Fibroblast of villous mesenchyme (primary cell): Measurements from ENCODE around the gene SHANK3. TPM values are rescaled to one million over a fixed set of nuclear protein-coding genes. Genes with fewer than 3 reads are reported as not detected.

Source experiments
- DNase-seq: peaks from one replicate; pipeline ENCODE4 v3.0.0-alpha.2; 2010; ENCODE audit warnings: low read depth
- H3K4me3 ChIP-seq: 2 replicates; pipeline ENCODE4 v1.5.1; 2011; ENCODE audit warnings: low read depth, mild to moderate bottlenecking, low read length
- CTCF ChIP-seq: IDR thresholded peaks from 2 replicates; pipeline ENCODE4 v1.5.1; 2012; ENCODE audit warnings: low read depth, mild to moderate bottlenecking, low read length; ENCODE audit not compliant: insufficient read depth
- total RNA-seq: library from RNA; depleted of rRNA; stranded (reverse); fragments of >200 nt; gene quantifications from 2 replicates; pipeline ENCODE4 v1.2.3, GENCODE V29; 2012

SHANK3 gene
- total RNA-seq, 1 donor = 0.86 TPM

DNA sequence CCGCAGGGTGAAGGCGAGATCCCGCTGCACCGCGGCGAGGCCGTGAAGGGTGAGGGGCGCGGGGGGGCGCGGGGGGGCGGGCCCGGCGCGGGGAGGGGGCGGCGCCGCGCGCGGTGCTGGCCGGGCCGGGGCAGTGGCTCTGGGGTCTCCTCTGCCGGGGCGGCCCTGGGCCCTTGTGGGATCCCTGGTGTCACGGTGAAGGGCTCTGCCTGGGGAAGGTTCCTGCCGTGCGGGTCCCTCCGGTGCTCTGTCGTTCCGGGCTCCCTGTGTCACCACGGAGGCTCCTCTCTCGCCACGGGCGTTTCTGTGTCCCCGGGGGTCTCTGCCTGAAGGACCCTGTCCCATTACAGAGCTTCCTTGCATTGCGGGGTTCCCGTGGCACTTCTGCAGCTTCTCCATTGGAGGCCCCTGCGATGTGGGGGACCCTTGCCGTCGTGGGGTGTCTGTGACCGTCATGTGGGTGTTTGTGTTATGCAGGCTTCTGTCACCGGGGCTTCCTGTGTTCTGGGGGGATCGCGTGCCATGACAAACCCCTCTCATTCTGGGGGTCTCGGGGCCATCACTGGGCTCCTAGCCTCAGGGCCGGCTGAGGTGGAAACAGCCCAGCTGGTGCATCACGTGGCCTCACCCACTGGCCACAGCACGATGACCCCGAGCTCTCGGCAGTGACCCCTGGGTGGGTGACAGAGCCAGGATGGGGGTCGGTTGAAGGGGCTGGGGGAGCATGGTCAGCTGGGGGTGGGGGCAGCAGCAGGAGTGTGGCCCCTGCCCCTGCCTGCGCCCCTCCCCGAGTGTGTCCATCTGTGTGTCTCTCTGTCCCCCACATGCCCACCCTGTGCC is 25.3 kb downstream of the SHANK3 start:
- peak overlapping the region; percentile 60 for H3K4me3 ChIP-seq
- no peak for DNase-seq
- no peak for TF ChIP-seq CTCF

- no peak overlapping the region for H3K4me3 ChIP-seq
- DNase-seq = no peak
- TF ChIP-seq CTCF = no peak
Measured at GRCh38 chr22:50698546-50698945, 25.9 kb downstream of the SHANK3 start.

DNA sequence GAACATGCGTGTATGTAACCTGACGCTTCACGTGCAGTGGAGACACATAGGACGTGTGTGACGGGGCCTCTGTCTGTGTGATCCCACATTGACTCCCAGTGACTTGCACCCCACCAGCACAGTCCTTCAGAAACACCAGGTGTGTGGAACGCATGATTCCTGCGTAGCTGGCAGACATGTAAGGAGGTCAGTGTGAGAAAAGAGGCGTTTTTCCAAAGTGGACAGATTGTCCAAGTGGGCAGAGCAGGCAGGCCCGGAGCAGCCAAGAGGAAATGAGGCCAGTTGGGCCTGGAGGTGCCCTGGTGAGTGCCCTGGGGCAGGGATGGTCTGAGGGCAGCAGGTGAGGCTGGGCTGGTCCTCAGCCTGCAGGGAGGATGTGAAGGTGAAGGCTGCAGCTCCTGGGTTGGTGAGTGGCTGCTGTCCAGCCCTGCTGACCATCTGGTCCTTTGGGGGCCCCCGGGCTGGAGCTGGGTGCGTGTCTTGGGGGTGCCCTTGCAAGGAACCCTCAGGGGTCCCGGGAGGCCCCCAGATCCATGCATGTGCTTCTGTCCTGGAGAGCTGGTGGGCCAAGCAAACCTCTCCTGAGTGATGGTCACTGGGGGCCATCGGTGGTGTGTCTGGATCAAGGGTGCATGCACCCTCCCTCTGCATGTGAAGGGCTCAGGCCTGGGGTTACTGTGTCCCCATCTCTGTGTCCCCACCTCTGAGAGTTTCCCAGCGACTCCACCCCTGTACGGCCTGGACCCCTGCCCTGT is 26.6 kb downstream of the SHANK3 start:
- no peak for TF ChIP-seq CTCF
- H3K4me3 ChIP-seq = no peak overlapping the region
- DNase-seq = no peak

- DNase-seq = no peak
- TF ChIP-seq CTCF = peak; percentile 7
Measured at GRCh38 chr22:50699756-50700386, 27.2 kb downstream of the SHANK3 start.

DNA sequence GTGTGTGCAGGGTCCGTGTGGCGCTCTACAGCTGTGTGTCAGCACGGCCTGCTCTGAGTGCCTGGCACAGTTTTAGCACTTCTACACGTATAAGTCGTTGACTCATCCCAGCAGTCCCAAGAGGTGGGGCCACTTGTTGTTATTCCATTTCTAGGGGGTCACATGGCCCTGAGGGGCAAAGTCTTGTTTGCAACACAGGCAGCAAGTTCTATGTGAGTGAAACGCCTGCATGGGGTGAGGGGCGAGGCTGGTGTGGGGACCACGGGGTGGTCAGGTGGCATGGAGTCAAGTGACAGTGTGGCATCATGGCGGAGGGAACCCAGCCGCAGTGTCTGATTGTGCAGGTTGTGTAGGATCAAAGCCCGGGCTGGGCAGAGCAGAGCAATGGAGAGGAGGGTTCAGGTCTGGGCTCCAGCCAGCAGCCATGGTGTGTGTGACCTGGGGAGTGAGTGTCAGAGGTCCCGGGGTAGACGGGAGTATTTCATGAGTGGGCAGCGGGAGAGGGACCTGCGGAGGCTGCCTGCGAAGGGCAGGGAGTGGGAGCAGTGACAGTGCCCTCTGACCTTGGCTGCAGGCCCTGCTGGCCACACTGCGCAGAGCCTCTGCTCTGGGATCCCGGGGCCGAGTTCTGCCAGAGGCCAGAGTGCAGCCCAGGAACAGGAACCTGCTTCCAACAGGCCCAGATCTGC is 27.9 kb downstream of the SHANK3 start:
- DNase-seq = no peak
- no peak for TF ChIP-seq CTCF
- H3K4me3 ChIP-seq = no peak overlapping the region

More at GRCh38 chr22:50699756-50700386, 27.2 kb downstream of the SHANK3 start:
- H3K4me3 ChIP-seq = no peak overlapping the region

DNA sequence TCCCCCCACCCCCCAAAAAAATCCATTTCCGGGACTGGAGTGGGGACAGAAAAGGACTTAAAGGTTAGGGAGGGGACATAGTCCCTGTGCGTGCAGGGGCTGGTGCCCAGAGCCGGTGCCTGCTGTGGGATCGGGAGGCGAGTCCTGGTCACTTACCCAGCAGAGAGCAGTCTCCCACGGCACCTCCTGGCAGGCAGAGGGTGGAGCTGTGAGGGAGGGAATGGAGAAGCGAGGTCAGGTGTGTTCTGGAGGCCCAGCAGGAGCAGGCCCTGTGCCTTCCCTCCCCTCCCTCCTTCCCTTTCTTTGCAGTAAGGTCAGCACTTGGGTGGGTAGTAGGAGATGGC is 28.4 kb downstream of the SHANK3 start:
- H3K4me3 ChIP-seq = no peak overlapping the region
- no peak for DNase-seq
- no peak for TF ChIP-seq CTCF
